Activated T-cell treated with anti-CD3 and anti-CD28 coated beads, Interleukin-2, amount 50 U/mL, for 4 hours (primary cell): ENCODE measurements around the gene ZYG11B. TPM values are rescaled to one million over a fixed set of nuclear protein-coding genes. Genes with fewer than 3 reads are reported as not detected.
"Not testable (repeated sequence)": the region's sequence is repeated elsewhere in the genome, so short reads cannot be mapped to it uniquely, and the experiment has no call there.

ENCODE experiments used
- ATAC-seq, 2 donors: fragments of 200-7000 bp; cut with Tn5 transposase; one replicate each; pipeline ENCODE4 v1.10.0; 2021
- DNase-seq: peaks from one replicate; pipeline ENCODE4 v3.0.0-alpha.2; 2020
- H3K27me3 Mint-ChIP-seq: one replicate; pipeline ENCODE4 v1.8.0; 2021; ENCODE audit warnings: low read depth, mixed read lengths
- H3K36me3 Mint-ChIP-seq: one replicate; pipeline ENCODE4 v1.8.0; 2022; ENCODE audit warnings: mixed read lengths; ENCODE audit not compliant: insufficient read depth
- H3K4me1 Mint-ChIP-seq: one replicate; pipeline ENCODE4 v1.8.0; 2021; ENCODE audit warnings: low read depth, mixed read lengths
- H3K4me3 Mint-ChIP-seq: one replicate; pipeline ENCODE4 v1.8.0; 2021; ENCODE audit warnings: mild to moderate bottlenecking, moderate library complexity, mixed read lengths
- H3K9me3 Mint-ChIP-seq: one replicate; pipeline ENCODE4 v1.8.0; 2021; ENCODE audit warnings: mixed read lengths
- total RNA-seq, 3 donors: library from RNA; stranded (reverse); gene quantifications; one replicate each; pipeline ENCODE4 v1.2.1, GENCODE V29; 2021

Gene ZYG11B
- total RNA-seq, 3 donors from 2014 or later, result 7.7 to 9.2 (median 7.7) TPM

GRCh38 chr1:52867087-52867863 lies 141.0 kb downstream of the ZYG11B start:
- Mint-ChIP-seq H3K4me3 (no peak overlapping the region), H3K36me3 (no peaks in the 10 kb centered on the region), H3K4me1 (no peaks in the 10 kb centered on the region), H3K9me3 (no peaks in the 10 kb centered on the region), H3K27me3 (peaks cover 10% of the 10 kb centered on the region)
- no peak for DNase-seq
- ATAC-seq, result peak; percentile 88 to 95

DNA sequence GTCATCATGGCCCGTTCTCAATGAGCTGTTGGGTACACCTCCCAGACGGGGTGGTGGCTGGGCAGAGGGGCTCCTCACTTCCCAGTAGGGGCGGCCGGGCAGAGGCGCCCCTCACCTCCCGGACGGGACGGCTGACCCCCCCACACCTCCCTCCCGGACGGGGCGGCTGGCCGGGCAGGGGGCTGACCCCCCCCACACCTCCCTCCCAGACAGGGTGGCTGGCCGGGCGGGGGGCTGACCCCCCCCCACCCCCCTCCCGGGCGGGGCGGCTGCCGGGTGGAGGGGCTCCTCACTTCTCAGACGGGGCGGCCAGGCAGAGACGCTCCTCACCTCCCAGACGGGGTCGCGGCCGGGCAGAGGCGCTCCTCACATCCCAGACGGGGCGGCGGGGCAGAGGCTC lies 143.5 kb downstream of the ZYG11B start:
- H3K36me3 Mint-ChIP-seq, H3K4me3 Mint-ChIP-seq, H3K9me3 Mint-ChIP-seq, ATAC-seq, H3K4me1 Mint-ChIP-seq, DNase-seq: not testable (repeated sequence)
- H3K27me3 Mint-ChIP-seq, result peaks cover 13% of the 10 kb centered on the region

GRCh38 chr1:52876843-52877242 lies 150.6 kb downstream of the ZYG11B start:
- no peak for ATAC-seq
- peaks cover 4% of the 10 kb centered on the region for H3K27me3 Mint-ChIP-seq
- H3K36me3 Mint-ChIP-seq, result no peaks in the 10 kb centered on the region

More at GRCh38 chr1:52876843-52877242, 150.6 kb downstream of the ZYG11B start:
- Mint-ChIP-seq H3K9me3 (no peaks in the 10 kb centered on the region), H3K4me1 (no peaks in the 10 kb centered on the region), H3K4me3 (no peak overlapping the region)
- DNase-seq, result no peak

Other genes starting within 250 kb of the ZYG11B start
- gene TUT4, start 173.4 kb upstream of the ZYG11B start, total RNA-seq, result 10 to 100 TPM; 36.7 to 37.7 (median 36.8) TPM
- 10 to 100 TPM; 18.6 to 20.0 (median 19.1) TPM for gene GPX7, start 124.1 kb upstream of the ZYG11B start, total RNA-seq
- 1 to 10 TPM; 4.9 to 7.5 (median 5.2) TPM for gene SHISAL2A, start 93.3 kb upstream of the ZYG11B start, total RNA-seq
- gene COA7, start 28.1 kb upstream of the ZYG11B start, total RNA-seq, result 10 to 100 TPM; 35.3 to 45.1 (median 44.0) TPM
- under 1 TPM; 0.08 to 0.13 (median 0.13) TPM for gene ZYG11A, start 116.3 kb downstream of the ZYG11B start, total RNA-seq
- 10 to 100 TPM; 25.4 to 27.2 (median 25.9) TPM for gene ECHDC2, start 195.3 kb downstream of the ZYG11B start, total RNA-seq
- 10 to 100 TPM; 47.6 to 67.8 (median 52.2) TPM for gene SCP2, start 200.8 kb downstream of the ZYG11B start, total RNA-seq